Activated naive CD4-positive, alpha-beta T cell treated with anti-CD3 and anti-CD28 coated beads for 36 hours (primary cell): ENCODE data around the gene CEP120. TPM values are rescaled to one million over a fixed set of nuclear protein-coding genes. Genes with fewer than 3 reads are reported as not detected.

Experiments used
- CTCF ChIA-PET: fragments of 350-600 bp; sonication (Branson Sonifier 250); formaldehyde crosslinking; loops from one replicate; lab custom pipeline; 2021; ENCODE audit warnings: antibody characterized with exemption; lab: Charles Lee
- DNase-seq: peaks from one replicate; pipeline ENCODE4 v3.0.0-alpha.2; 2020
- H3K27ac Mint-ChIP-seq: one replicate; pipeline ENCODE4 v1.8.0; 2021; ENCODE audit warnings: mild to moderate bottlenecking, mixed read lengths
- H3K27me3 Mint-ChIP-seq: one replicate; pipeline ENCODE4 v1.8.0; 2021; ENCODE audit warnings: low read depth, mixed read lengths
- H3K36me3 Mint-ChIP-seq: one replicate; pipeline ENCODE4 v1.8.0; 2021; ENCODE audit warnings: low read depth, mixed read lengths
- H3K4me1 Mint-ChIP-seq: one replicate; pipeline ENCODE4 v1.8.0; 2021; ENCODE audit warnings: low read depth, mixed read lengths
- H3K4me3 Mint-ChIP-seq: one replicate; pipeline ENCODE4 v1.8.0; 2021; ENCODE audit warnings: mild to moderate bottlenecking, moderate library complexity, mixed read lengths
- H3K9me3 Mint-ChIP-seq: one replicate; pipeline ENCODE4 v1.8.0; 2021; ENCODE audit warnings: mixed read lengths
- intact Hi-C: fragments of 100-400 bp; cut with micrococcal nuclease; formaldehyde crosslinking; loops from one replicate; pipeline ENCODE4 v1.15.1; 2023
- total RNA-seq, 2 experiments: library from RNA; stranded (reverse); gene quantifications; one replicate each; pipeline ENCODE4 v1.2.3, GENCODE V29; 2021

The CEP120 gene
- total RNA-seq, 2 experiments from 2014 or later: 39.2 to 39.5 TPM

GRCh38 chr5:123451047-123451446, 27.8 kb upstream of the CEP120 start:
- peaks cover 32% of the 10 kb centered on the region for H3K4me1 Mint-ChIP-seq
- no peak overlapping the region for H3K27ac Mint-ChIP-seq
- peaks cover 5% of the 10 kb centered on the region for H3K27me3 Mint-ChIP-seq
- no peaks in the 10 kb centered on the region for H3K9me3 Mint-ChIP-seq
- no peak overlapping the region for H3K4me3 Mint-ChIP-seq
- CTCF ChIA-PET: interaction anchor here (2.2 kb wide), 1 partner anchor 28 kb away, joined by 12 read pairs; the partner anchor contains the start of gene CEP120
- no peak for DNase-seq
- no peaks in the 10 kb centered on the region for H3K36me3 Mint-ChIP-seq
- intact Hi-C loops: no loop called here

- H3K27ac Mint-ChIP-seq: no peak overlapping the region
These were observed 27.4 kb upstream of the CEP120 start for GRCh38 chr5:123450640-123451039.

GRCh38 chr5:123450114-123450513, 26.9 kb upstream of the CEP120 start:
- H3K4me1 Mint-ChIP-seq: peaks cover 34% of the 10 kb centered on the region
- no peaks in the 10 kb centered on the region for H3K9me3 Mint-ChIP-seq
- no peak for DNase-seq
- intact Hi-C loops: no loop called here
- no peak overlapping the region for H3K4me3 Mint-ChIP-seq
- H3K36me3 Mint-ChIP-seq: no peaks in the 10 kb centered on the region
- CTCF ChIA-PET: interaction anchor here (0.9 to 2.2 kb wide), 3 partner anchors 10 to 27 kb away, joined by 3 to 12 read pairs (median 3); partner anchors contain the start of gene CEP120
- no peak overlapping the region for H3K27ac Mint-ChIP-seq
- peaks cover 9% of the 10 kb centered on the region for H3K27me3 Mint-ChIP-seq

More at GRCh38 chr5:123450640-123451039, 27.4 kb upstream of the CEP120 start:
- Mint-ChIP-seq H3K36me3 (no peaks in the 10 kb centered on the region), H3K4me1 (peaks cover 34% of the 10 kb centered on the region), H3K9me3 (no peaks in the 10 kb centered on the region), H3K27me3 (peaks cover 9% of the 10 kb centered on the region), H3K4me3 (no peak overlapping the region)
- no peak for DNase-seq
- intact Hi-C loops: no loop called here
- CTCF ChIA-PET: interaction anchor here (0.9 to 2.2 kb wide), 3 partner anchors 9 to 27 kb away, joined by 3 to 12 read pairs (median 3); partner anchors contain the start of gene CEP120

GRCh38 chr5:123449424-123449974, 26.3 kb upstream of the CEP120 start:
- H3K27ac Mint-ChIP-seq: no peak overlapping the region
- CTCF ChIA-PET: interaction anchor here (0.9 to 2.2 kb wide), 3 partner anchors 10 to 26 kb away, joined by 3 to 12 read pairs (median 3); partner anchors contain the start of gene CEP120
- no peaks in the 10 kb centered on the region for H3K9me3 Mint-ChIP-seq

GRCh38 chr5:123448743-123449142, 25.5 kb upstream of the CEP120 start:
- no peak overlapping the region for H3K4me3 Mint-ChIP-seq
- no peaks in the 10 kb centered on the region for H3K9me3 Mint-ChIP-seq
- peaks cover 7% of the 10 kb centered on the region for H3K27me3 Mint-ChIP-seq
- peaks cover 34% of the 10 kb centered on the region for H3K4me1 Mint-ChIP-seq
- intact Hi-C loops: loop anchor here (1.0 to 2.0 kb wide), 5 partner anchors 10 to 100 kb away; partner anchors contain the start of genes CEP120 and CSNK1G3
- CTCF ChIA-PET: no interaction called here
- H3K36me3 Mint-ChIP-seq: no peaks in the 10 kb centered on the region
- no peak for DNase-seq
- no peak overlapping the region for H3K27ac Mint-ChIP-seq

More at GRCh38 chr5:123449424-123449974, 26.3 kb upstream of the CEP120 start:
- H3K4me1 Mint-ChIP-seq: peaks cover 34% of the 10 kb centered on the region
- H3K36me3 Mint-ChIP-seq: no peaks in the 10 kb centered on the region
- intact Hi-C loops: loop anchor here (2.0 kb wide), 1 partner anchor 99 kb away; no protein-coding TSS in a partner anchor
- H3K27me3 Mint-ChIP-seq: peaks cover 7% of the 10 kb centered on the region
- H3K4me3 Mint-ChIP-seq: no peak overlapping the region
- DNase-seq: no peak

GRCh38 chr5:123448017-123448617, 24.9 kb upstream of the CEP120 start:
- intact Hi-C loops: loop anchor here (1.0 to 2.0 kb wide), 5 partner anchors 10 to 101 kb away; partner anchors contain the start of genes CEP120 and CSNK1G3
- CTCF ChIA-PET: interaction anchor here (1.0 kb wide), 1 partner anchor 25 kb away, joined by 4 read pairs; the partner anchor contains the start of gene CEP120
- no peaks in the 10 kb centered on the region for H3K9me3 Mint-ChIP-seq
- peaks cover 7% of the 10 kb centered on the region for H3K27me3 Mint-ChIP-seq
- no peaks in the 10 kb centered on the region for H3K36me3 Mint-ChIP-seq
- H3K4me3 Mint-ChIP-seq: no peak overlapping the region
- DNase-seq: peak; percentile 36
- peaks cover 34% of the 10 kb centered on the region for H3K4me1 Mint-ChIP-seq
- no peak overlapping the region for H3K27ac Mint-ChIP-seq

- H3K9me3 Mint-ChIP-seq: no peaks in the 10 kb centered on the region
- peaks cover 7% of the 10 kb centered on the region for H3K27me3 Mint-ChIP-seq
- H3K27ac Mint-ChIP-seq: no peak overlapping the region
- no peak overlapping the region for H3K4me3 Mint-ChIP-seq
- H3K4me1 Mint-ChIP-seq: peaks cover 34% of the 10 kb centered on the region
- no peaks in the 10 kb centered on the region for H3K36me3 Mint-ChIP-seq
- DNase-seq: no peak
- CTCF ChIA-PET: interaction anchor here (1.3 kb wide), 1 partner anchor 16 kb away, joined by 4 read pairs; no protein-coding TSS in a partner anchor
- intact Hi-C loops: no loop called here
These were observed 20.8 kb upstream of the CEP120 start for GRCh38 chr5:123444016-123444415.

GRCh38 chr5:123441408-123441807, 18.2 kb upstream of the CEP120 start:
- peak; percentile 89 for DNase-seq
- no peaks in the 10 kb centered on the region for H3K36me3 Mint-ChIP-seq
- intact Hi-C loops: loop anchor here (1.0 kb wide), 3 partner anchors 11 to 108 kb away; no protein-coding TSS in a partner anchor
- peak overlapping the region; percentile 37 for H3K27ac Mint-ChIP-seq
- CTCF ChIA-PET: interaction anchor here (0.7 to 1.7 kb wide), 4 partner anchors 14 to 169 kb away, joined by 3 to 14 read pairs (median 5); partner anchors contain the start of gene CEP120
- H3K9me3 Mint-ChIP-seq: no peaks in the 10 kb centered on the region
- peaks cover 30% of the 10 kb centered on the region for H3K4me1 Mint-ChIP-seq
- H3K27me3 Mint-ChIP-seq: peaks cover 7% of the 10 kb centered on the region
- no peak overlapping the region for H3K4me3 Mint-ChIP-seq

GRCh38 chr5:123440456-123441181, 17.4 kb upstream of the CEP120 start:
- Mint-ChIP-seq H3K27me3 (no peaks in the 10 kb centered on the region), H3K27ac (no peak overlapping the region), H3K36me3 (no peaks in the 10 kb centered on the region), H3K4me3 (no peak overlapping the region), H3K4me1 (peaks cover 26% of the 10 kb centered on the region), H3K9me3 (no peaks in the 10 kb centered on the region)
- DNase-seq: no peak
- intact Hi-C loops: loop anchor here (1.0 kb wide), 3 partner anchors 10 to 109 kb away; no protein-coding TSS in a partner anchor
- CTCF ChIA-PET: interaction anchor here (1.5 to 1.7 kb wide), 3 partner anchors 13 to 170 kb away, joined by 5 to 14 read pairs (median 5); partner anchors contain the start of gene CEP120

GRCh38 chr5:123439709-123440108, 16.5 kb upstream of the CEP120 start:
- Mint-ChIP-seq H3K4me3 (no peak overlapping the region), H3K36me3 (no peaks in the 10 kb centered on the region), H3K27ac (no peak overlapping the region), H3K27me3 (no peaks in the 10 kb centered on the region), H3K4me1 (peaks cover 26% of the 10 kb centered on the region), H3K9me3 (no peaks in the 10 kb centered on the region)
- intact Hi-C loops: loop anchor here (1.0 kb wide), 1 partner anchor 16 kb away; the partner anchor contains the start of gene CEP120
- CTCF ChIA-PET: no interaction called here
- DNase-seq: no peak

GRCh38 chr5:123438902-123439301, 15.7 kb upstream of the CEP120 start:
- DNase-seq: peak; percentile 57
- Mint-ChIP-seq H3K4me1 (peaks cover 26% of the 10 kb centered on the region), H3K9me3 (no peaks in the 10 kb centered on the region), H3K27me3 (no peaks in the 10 kb centered on the region), H3K27ac (peak overlapping the region; percentile 68), H3K36me3 (no peaks in the 10 kb centered on the region), H3K4me3 (no peak overlapping the region)
- intact Hi-C loops: loop anchor here (1.0 kb wide), 3 partner anchors 9 to 73 kb away; partner anchors contain the start of genes CEP120 and CSNK1G3
- CTCF ChIA-PET: no interaction called here
